HG03432 (cell line): ENCODE data around the gene BCO1.
"Not testable (repeated sequence)": the region's sequence is repeated elsewhere in the genome, so short reads cannot be mapped to it uniquely, and the experiment has no call there.

ENCODE experiments used
- ATAC-seq: cut with Tn5 transposase; IDR thresholded peaks from one replicate; pipeline ENCODE4 v1.9.1; 2021; ENCODE audit warnings: mild to moderate bottlenecking, moderate library complexity; ENCODE audit not compliant: unreplicated experiment

Gene BCO1

GRCh38 chr16:81238296-81239011 lies at the start of gene BCO1:
TSS of gene BCO1 (plus strand) at chr16:81238689. CDS start at chr16:81238909, 220 bp downstream.
- no peak for ATAC-seq

GRCh38 chr16:81189100-81189664 lies 49.3 kb upstream of the BCO1 start:
- no peak for ATAC-seq

- no peak for ATAC-seq
These were observed 47.8 kb upstream of the BCO1 start for GRCh38 chr16:81190667-81191066.

- no peak for ATAC-seq
These were observed 42.5 kb upstream of the BCO1 start for GRCh38 chr16:81195885-81196534.

GRCh38 chr16:81198635-81199034 lies 39.9 kb upstream of the BCO1 start:
- ATAC-seq = no peak

- no peak for ATAC-seq
These were observed 37.2 kb upstream of the BCO1 start for GRCh38 chr16:81201267-81201666.

- ATAC-seq = no peak
These were observed 33.5 kb upstream of the BCO1 start for GRCh38 chr16:81204798-81205680.

GRCh38 chr16:81207076-81207475 lies 31.4 kb upstream of the BCO1 start:
- ATAC-seq = no peak

GRCh38 chr16:81210807-81211206 lies 27.7 kb upstream of the BCO1 start:
- ATAC-seq = no peak

- no peak for ATAC-seq
These were observed 25.5 kb upstream of the BCO1 start for GRCh38 chr16:81212830-81213465.

- no peak for ATAC-seq
These were observed 23.7 kb upstream of the BCO1 start for GRCh38 chr16:81214745-81215166.

- no peak for ATAC-seq
These were observed 22.4 kb upstream of the BCO1 start for GRCh38 chr16:81216114-81216513.

GRCh38 chr16:81216706-81217105 lies 21.8 kb upstream of the BCO1 start:
- ATAC-seq = no peak

GRCh38 chr16:81219151-81219550 lies 19.3 kb upstream of the BCO1 start:
- ATAC-seq = no peak

GRCh38 chr16:81220349-81220748 lies 18.1 kb upstream of the BCO1 start:
- no peak for ATAC-seq

GRCh38 chr16:81221731-81222130 lies 16.8 kb upstream of the BCO1 start:
- ATAC-seq = no peak

GRCh38 chr16:81224824-81225223 lies 13.7 kb upstream of the BCO1 start:
- no peak for ATAC-seq

GRCh38 chr16:81225697-81226096 lies 12.8 kb upstream of the BCO1 start:
- not testable (repeated sequence) for ATAC-seq

GRCh38 chr16:81227785-81228184 lies 10.7 kb upstream of the BCO1 start:
- no peak for ATAC-seq

- no peak for ATAC-seq
These were observed 8.7 kb upstream of the BCO1 start for GRCh38 chr16:81229811-81230210.

- ATAC-seq = no peak
These were observed 7.5 kb upstream of the BCO1 start for GRCh38 chr16:81231014-81231413.
